ENCODE data around the gene PNMA8B.
A peak's percentile ranks its signal among the peaks of the same experiment; 100 is the strongest.
"Not testable (repeated sequence)": the region's sequence is repeated elsewhere in the genome, so short reads cannot be mapped to it uniquely, and the experiment has no call there.

The PNMA8B gene

GRCh38 chr19:46497773-46498172 is 2.1 kb upstream of the PNMA8B start:
- H3K27me3 ChIP-seq (ENCODE audit: control insufficient read depth, low read length), result peaks cover 40% of the 10 kb centered on the region
- H3K9me2 ChIP-seq (replicated peaks; ENCODE audit: control insufficient read depth, low read length), result no peaks in the 10 kb centered on the region
- no peak overlapping the region for H3K4me2 ChIP-seq (ENCODE audit: low read length)
- no peaks in the 10 kb centered on the region for H3K79me2 ChIP-seq (ENCODE audit: control insufficient read depth, low read length)
- no peaks in the 10 kb centered on the region for H4K20me1 ChIP-seq (ENCODE audit: control insufficient read depth, insufficient read depth, low read depth, low read length)
- H3K4me3 ChIP-seq (ENCODE audit: low read length), result no peak overlapping the region
- H3K4me1 ChIP-seq (ENCODE audit: control insufficient read depth, low read length), result peaks cover 29% of the 10 kb centered on the region
- H3K36me3 ChIP-seq (ENCODE audit: control insufficient read depth, low read length), result no peaks in the 10 kb centered on the region
- no peak overlapping the region for H3K27ac ChIP-seq (ENCODE audit: low read depth, low read length)
- H3F3A ChIP-seq (ENCODE audit: control insufficient read depth, insufficient read depth), result no peaks in the 10 kb centered on the region
- TF ChIP-seq CTCF (IDR thresholded peaks at IDR 0.05; ENCODE audit: low read depth, low read length, poor library complexity, severe bottlenecking) (no peak), EZH2phosphoT487 (IDR thresholded peaks at IDR 0.05; ENCODE audit: borderline replicate concordance, low read length) (no peak)
- H3K9me3 ChIP-seq (ENCODE audit: control insufficient read depth, insufficient read depth, low read length), result no peaks in the 10 kb centered on the region

- H3K36me3 ChIP-seq (ENCODE audit: control insufficient read depth, low read length); H4K20me1 ChIP-seq (ENCODE audit: control insufficient read depth, insufficient read depth, low read depth, low read length); H3K9me3 ChIP-seq (ENCODE audit: control insufficient read depth, insufficient read depth, low read length); H3K9me2 ChIP-seq (replicated peaks; ENCODE audit: control insufficient read depth, low read length); H3K4me2 ChIP-seq (ENCODE audit: low read length); H3K4me3 ChIP-seq (ENCODE audit: low read length); H3K79me2 ChIP-seq (ENCODE audit: control insufficient read depth, low read length); H3F3A ChIP-seq (ENCODE audit: control insufficient read depth, insufficient read depth); H3K27ac ChIP-seq (ENCODE audit: low read depth, low read length): not testable (repeated sequence)
- H3K27me3 ChIP-seq (ENCODE audit: control insufficient read depth, low read length), result peaks cover 49% of the 10 kb centered on the region
- H3K4me1 ChIP-seq (ENCODE audit: control insufficient read depth, low read length), result peaks cover 29% of the 10 kb centered on the region
Measured at GRCh38 chr19:46496886-46497285, 1.2 kb upstream of the PNMA8B start.

GRCh38 chr19:46496304-46496703 is 637 bp upstream of the PNMA8B start:
- Histone ChIP-seq H3K4me3 (ENCODE audit: low read length) (no peak overlapping the region), H3K27me3 (ENCODE audit: control insufficient read depth, low read length) (peaks cover 55% of the 10 kb centered on the region), H3K9me2 (replicated peaks; ENCODE audit: control insufficient read depth, low read length) (no peaks in the 10 kb centered on the region), H4K20me1 (ENCODE audit: control insufficient read depth, insufficient read depth, low read depth, low read length) (no peaks in the 10 kb centered on the region), H3K4me1 (ENCODE audit: control insufficient read depth, low read length) (peaks cover 29% of the 10 kb centered on the region), H3K27ac (ENCODE audit: low read depth, low read length) (no peak overlapping the region), H3K79me2 (ENCODE audit: control insufficient read depth, low read length) (no peaks in the 10 kb centered on the region), H3K36me3 (ENCODE audit: control insufficient read depth, low read length) (no peaks in the 10 kb centered on the region), H3K4me2 (ENCODE audit: low read length) (no peak overlapping the region), H3F3A (ENCODE audit: control insufficient read depth, insufficient read depth) (no peaks in the 10 kb centered on the region), H3K9me3 (ENCODE audit: control insufficient read depth, insufficient read depth, low read length) (no peaks in the 10 kb centered on the region)
- TF ChIP-seq CTCF (IDR thresholded peaks at IDR 0.05; ENCODE audit: low read depth, low read length, poor library complexity, severe bottlenecking), result no peak
- TF ChIP-seq EZH2phosphoT487 (IDR thresholded peaks at IDR 0.05; ENCODE audit: borderline replicate concordance, low read length), result no peak

GRCh38 chr19:46494941-46495785 is 504 bp downstream of the PNMA8B start:
- H3K4me3 ChIP-seq (ENCODE audit: low read length), result no peak overlapping the region

More at GRCh38 chr19:46494941-46495785, 504 bp downstream of the PNMA8B start:
- H3K4me2 ChIP-seq (ENCODE audit: low read length), result peak overlapping the region; percentile 43
- H4K20me1 ChIP-seq (ENCODE audit: control insufficient read depth, insufficient read depth, low read depth, low read length), result no peaks in the 10 kb centered on the region
- no peaks in the 10 kb centered on the region for H3K9me3 ChIP-seq (ENCODE audit: control insufficient read depth, insufficient read depth, low read length)
- no peak overlapping the region for H3K27ac ChIP-seq (ENCODE audit: low read depth, low read length)
- no peaks in the 10 kb centered on the region for H3K36me3 ChIP-seq (ENCODE audit: control insufficient read depth, low read length)
- H3K4me1 ChIP-seq (ENCODE audit: control insufficient read depth, low read length), result peaks cover 29% of the 10 kb centered on the region
- no peaks in the 10 kb centered on the region for H3K9me2 ChIP-seq (replicated peaks; ENCODE audit: control insufficient read depth, low read length)
- TF ChIP-seq EZH2phosphoT487 (IDR thresholded peaks at IDR 0.05; ENCODE audit: borderline replicate concordance, low read length), result no peak
- TF ChIP-seq CTCF (IDR thresholded peaks at IDR 0.05; ENCODE audit: low read depth, low read length, poor library complexity, severe bottlenecking), result no peak
- H3F3A ChIP-seq (ENCODE audit: control insufficient read depth, insufficient read depth), result no peaks in the 10 kb centered on the region
- peaks cover 58% of the 10 kb centered on the region for H3K27me3 ChIP-seq (ENCODE audit: control insufficient read depth, low read length)
- H3K79me2 ChIP-seq (ENCODE audit: control insufficient read depth, low read length), result no peaks in the 10 kb centered on the region
